Naive thymus-derived CD4-positive, alpha-beta T cell (primary cell): ENCODE data around the gene HMMR. TPM values are rescaled to one million over a fixed set of nuclear protein-coding genes. Genes with fewer than 3 reads are reported as not detected.
A peak's percentile ranks its signal among the peaks of the same experiment; 100 is the strongest.

Experiments
- ATAC-seq: fragments of 150-1000 bp; cut with Tn5 transposase; 2 replicates; pipeline ENCODE4 v1.10.0; 2021; ENCODE audit warnings: mild to moderate bottlenecking, moderate library complexity
- CTCF ChIA-PET: fragments of 350-600 bp; sonication (Branson Sonifier 250); formaldehyde crosslinking; loops from one replicate; lab custom pipeline; 2021; ENCODE audit warnings: antibody characterized with exemption; lab: Charles Lee
- POLR2A ChIA-PET: fragments of 350-600 bp; sonication (Branson Sonifier 250); formaldehyde crosslinking; loops from one replicate; lab custom pipeline; 2021; ENCODE audit warnings: antibody characterized with exemption, inconsistent platforms; lab: Charles Lee
- DNase-seq, 9 donors: peaks; one replicate each; pipeline versions ENCODE4 v3.0.0 to v3.0.0-alpha.2; 2020 to 2022; ENCODE audit warnings: mixed read lengths in 1 of 9
- H3K27ac ChIP-seq: one replicate; pipeline ENCODE4 v1.7.0; 2013; ENCODE audit warnings: mild to moderate bottlenecking, low read depth, low read length, moderate library complexity
- H3K27me3 ChIP-seq, 2 donors: one replicate each; pipeline ENCODE4 v1.7.0; 2013; ENCODE audit warnings: low read length in 2 of 2, mild to moderate bottlenecking in 2 of 2, moderate library complexity in 2 of 2; ENCODE audit not compliant: control insufficient read depth in 2 of 2, insufficient read depth in 2 of 2
- H3K36me3 ChIP-seq, 3 experiments: 1 replicate in 2 of 3; 2 replicates in 1 of 3; pipeline ENCODE4 v1.7.0; 2013; ENCODE audit warnings: low read length in 3 of 3, mild to moderate bottlenecking in 3 of 3, moderate library complexity in 1 of 3; ENCODE audit not compliant: insufficient read depth in 3 of 3, control insufficient read depth in 2 of 3
- H3K4me1 ChIP-seq, 2 donors: one replicate each; pipeline ENCODE4 v1.7.0; 2013; ENCODE audit warnings: low read length in 2 of 2, mild to moderate bottlenecking in 2 of 2, moderate library complexity in 1 of 2; ENCODE audit not compliant: control insufficient read depth in 2 of 2, insufficient read depth in 2 of 2
- H3K4me3 ChIP-seq: 2 replicates; pipeline ENCODE4 v1.7.0; 2013; ENCODE audit warnings: mild to moderate bottlenecking, low read length
- H3K9me3 ChIP-seq, 3 experiments: 1 replicate in 2 of 3; 2 replicates in 1 of 3; pipeline ENCODE4 v1.7.0; 2013; ENCODE audit warnings: low read length in 3 of 3; ENCODE audit not compliant: control insufficient read depth in 2 of 3
- H3K27ac Mint-ChIP-seq, 9 donors: one replicate each; pipeline ENCODE4 v1.8.0; 2020 to 2022; ENCODE audit warnings: mixed read lengths in 9 of 9, mild to moderate bottlenecking in 8 of 9, moderate library complexity in 5 of 9, inconsistent platforms in 2 of 9
- H3K27me3 Mint-ChIP-seq, 5 donors: one replicate each; pipeline ENCODE4 v1.8.0; 2021 to 2022; ENCODE audit warnings: mixed read lengths in 5 of 5, mild to moderate bottlenecking in 1 of 5
- H3K36me3 Mint-ChIP-seq, 5 donors: one replicate each; pipeline ENCODE4 v1.8.0; 2020 to 2022; ENCODE audit warnings: mixed read lengths in 5 of 5, mild to moderate bottlenecking in 3 of 5, inconsistent platforms in 1 of 5
- H3K4me1 Mint-ChIP-seq, 7 donors: one replicate each; pipeline ENCODE4 v1.8.0; 2020 to 2022; ENCODE audit warnings: mixed read lengths in 7 of 7, mild to moderate bottlenecking in 3 of 7, inconsistent platforms in 1 of 7
- H3K4me3 Mint-ChIP-seq, 10 donors: one replicate each; pipeline ENCODE4 v1.8.0; 2020 to 2022; ENCODE audit warnings: mild to moderate bottlenecking in 10 of 10, mixed read lengths in 10 of 10, moderate library complexity in 6 of 10, inconsistent platforms in 2 of 10
- H3K9me3 Mint-ChIP-seq, 11 donors: one replicate each; pipeline ENCODE4 v1.8.0; 2020 to 2022; ENCODE audit warnings: mixed read lengths in 11 of 11, mild to moderate bottlenecking in 4 of 11, inconsistent platforms in 1 of 11, moderate library complexity in 1 of 11
- intact Hi-C, 2 donors: fragments of 100-400 bp; cut with micrococcal nuclease; formaldehyde crosslinking; loops; one replicate each; pipeline ENCODE4 v1.15.1; 2023
- polyA plus RNA-seq, 2 donors: library from polyadenylated mRNA; unstranded; fragments of 300-500 nt; fragmentation: Illumina TruSeq; gene quantifications; one replicate each; pipeline ENCODE4 v1.2.3, GENCODE V29; 2021
- total RNA-seq, 6 experiments: library from RNA in 5 of 6; stranded (reverse) in 5 of 6; gene quantifications; 1 replicate in 5 of 6; 2 replicates in 1 of 6; pipeline ENCODE4 v1.2.3 and lab custom pipeline; 2021 to 2026

The HMMR gene
- total and polyA plus RNA-seq, 7 experiments from 2014 or later, result 0.37 to 34.0 (median 0.55) TPM; not detected in 3

DNA sequence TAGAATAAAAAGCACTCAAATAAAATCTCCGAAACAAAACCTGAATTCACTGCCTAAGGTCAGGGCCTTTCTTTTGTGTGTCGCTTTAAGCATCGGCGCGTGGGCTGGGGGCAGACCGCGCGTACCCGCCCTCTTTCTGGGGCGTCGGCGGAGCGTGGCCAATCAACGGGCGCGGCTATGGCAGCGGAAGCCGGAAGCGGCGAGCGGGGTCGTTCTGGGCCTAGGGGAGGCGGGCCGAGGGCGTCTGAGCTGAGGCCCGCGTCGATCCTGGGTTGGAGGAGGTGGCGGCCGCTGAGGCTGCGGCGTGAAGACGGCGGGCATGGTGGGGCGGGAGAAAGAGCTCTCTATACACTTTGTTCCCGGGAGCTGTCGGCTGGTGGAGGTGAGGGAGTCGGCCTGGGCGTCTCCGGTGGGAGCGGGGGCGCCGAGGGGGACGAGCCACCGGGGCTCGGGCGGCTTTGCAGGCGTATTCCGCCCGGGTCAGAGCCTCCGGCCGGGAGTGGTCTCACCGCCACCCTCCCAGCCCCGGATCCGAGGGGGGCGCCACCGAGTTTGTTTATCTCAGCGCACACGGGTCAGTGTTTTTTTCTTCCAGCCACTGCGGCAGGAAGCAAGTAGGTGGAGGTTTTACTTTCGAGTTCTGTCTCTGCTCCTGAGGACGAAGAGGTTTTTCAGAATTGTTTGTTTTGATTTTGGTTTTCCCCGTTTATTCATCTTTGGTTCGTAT, 45.1 kb downstream of the HMMR start, which contains the start of gene MAT2B:
Gene MAT2B, plus strand, starts transcription at position 252 of the 727 bp plus-strand sequence. Its CDS starts 68 bp downstream, at position 320.
- peaks cover 31 to 37% of the 10 kb centered on the region in 2 donors for H3K4me1 ChIP-seq
- Mint-ChIP-seq H3K9me3 (no peaks in the 10 kb centered on the region), H3K4me3 (peak within 1 kb of the TSS; percentile 84 to 99 (median 98)), H3K27ac (peak within 1 kb of the TSS; percentile 97 to 100 (median 99)), H3K36me3 (peaks cover 0 to 6% (median 4%) of the 10 kb centered on the region in 5 donors), H3K27me3 (peaks cover 0 to 6% (median 0%) of the 10 kb centered on the region in 5 donors), H3K4me1 (peaks cover 29 to 57% (median 48%) of the 10 kb centered on the region in 7 donors)
- DNase-seq, result peak; percentile 93 to 97 (median 95)
- intact Hi-C loops, result loop anchor here (1.0 kb wide), 5 partner anchors 13 to 68 kb away; partner anchors contain the start of genes CCNG1 (in 2 of the 2), HMMR (in 2 of the 2) and NUDCD2 (in 2 of the 2)
- CTCF ChIA-PET, result interaction anchor here (0.7 to 2.1 kb wide), 4 partner anchors 31 to 45 kb away, joined by 4 to 6 read pairs (median 4); partner anchors contain the start of genes HMMR and NUDCD2
- peak within 1 kb of the TSS; percentile 85 for H3K4me3 ChIP-seq
- peak within 1 kb of the TSS; percentile 93 for H3K27ac ChIP-seq
- peak; percentile 95 for ATAC-seq
- POLR2A ChIA-PET, result interaction anchor here (0.8 to 9.6 kb wide), 16 partner anchors 8 to 70 kb away, joined by 3 to 238 read pairs (median 4); partner anchors contain the start of genes CCNG1, HMMR and NUDCD2
- no peaks in the 10 kb centered on the region for H3K27me3 ChIP-seq
- no peaks in the 10 kb centered on the region for H3K36me3 ChIP-seq
- H3K9me3 ChIP-seq, result no peaks in the 10 kb centered on the region

GRCh38 chr5:163506095-163506457, 45.6 kb downstream of the HMMR start:
- peaks cover 34 to 63% (median 54%) of the 10 kb centered on the region in 7 donors for H3K4me1 Mint-ChIP-seq
- H3K27me3 ChIP-seq, result no peaks in the 10 kb centered on the region
- peak overlapping the region; percentile 97 to 100 (median 99) for H3K27ac Mint-ChIP-seq
- ATAC-seq (peak; percentile 10), DNase-seq (peak in 1 of 9 donors; percentile 23)
- CTCF ChIA-PET, result interaction anchor here (0.6 to 2.1 kb wide), 2 partner anchors 33 to 60 kb away, joined by 3 to 6 read pairs; no protein-coding TSS in a partner anchor
- H3K4me1 ChIP-seq, result peaks cover 31 to 37% of the 10 kb centered on the region in 2 donors
- intact Hi-C loops, result loop anchor here in 1 of 2 donors (1.0 kb wide), 2 partner anchors 12 to 58 kb away; no protein-coding TSS in a partner anchor
- peak overlapping the region; percentile 84 to 99 (median 98) for H3K4me3 Mint-ChIP-seq
- H3K36me3 ChIP-seq, result no peaks in the 10 kb centered on the region
- POLR2A ChIA-PET, result interaction anchor here (0.8 to 9.6 kb wide), 16 partner anchors 8 to 71 kb away, joined by 3 to 238 read pairs (median 6); partner anchors contain the start of genes CCNG1, HMMR and NUDCD2
- H3K27ac ChIP-seq, result peak overlapping the region; percentile 93
- peak overlapping the region; percentile 85 for H3K4me3 ChIP-seq
- peaks cover 0 to 6% (median 0%) of the 10 kb centered on the region in 5 donors for H3K27me3 Mint-ChIP-seq
- H3K9me3 Mint-ChIP-seq, result no peaks in the 10 kb centered on the region
- no peaks in the 10 kb centered on the region for H3K9me3 ChIP-seq
- H3K36me3 Mint-ChIP-seq, result peaks cover 0 to 10% (median 4%) of the 10 kb centered on the region in 5 donors

DNA sequence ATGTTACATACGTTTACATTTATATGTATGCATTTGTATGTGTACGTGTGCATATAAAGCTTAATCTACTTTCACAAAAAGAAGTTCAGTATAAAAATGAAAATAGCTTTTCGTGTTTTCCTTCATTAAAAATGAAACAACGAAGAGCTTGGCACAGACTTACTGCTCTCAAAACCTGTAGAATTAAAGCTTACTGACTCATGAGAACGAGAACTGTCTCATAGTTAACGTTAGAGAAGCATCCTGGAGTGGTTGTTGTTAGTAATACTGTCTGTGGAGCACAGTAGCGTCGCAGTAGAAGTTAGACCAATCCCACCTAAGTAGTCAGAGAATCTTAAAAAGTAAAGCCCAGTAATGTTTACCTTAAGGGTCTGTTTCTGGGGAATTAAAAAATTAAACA, 46.3 kb downstream of the HMMR start:
- intact Hi-C loops, result loop anchor here in 1 of 2 donors (1.0 kb wide), 2 partner anchors 12 to 58 kb away; no protein-coding TSS in a partner anchor
- Mint-ChIP-seq H3K36me3 (peaks cover 0 to 11% (median 4%) of the 10 kb centered on the region in 5 donors), H3K27ac (peak overlapping the region; percentile 97 to 100 (median 99)), H3K9me3 (no peaks in the 10 kb centered on the region), H3K4me1 (peaks cover 37 to 65% (median 58%) of the 10 kb centered on the region in 7 donors), H3K27me3 (peaks cover 0 to 6% (median 0%) of the 10 kb centered on the region in 5 donors), H3K4me3 (peak overlapping the region; percentile 84 to 99 (median 98))
- peak overlapping the region; percentile 93 for H3K27ac ChIP-seq
- H3K9me3 ChIP-seq, result no peaks in the 10 kb centered on the region
- H3K4me1 ChIP-seq, result peaks cover 33 to 39% of the 10 kb centered on the region in 2 donors
- H3K27me3 ChIP-seq, result no peaks in the 10 kb centered on the region
- H3K36me3 ChIP-seq, result peaks cover 0 to under 1% (median 0%) of the 10 kb centered on the region in 3 experiments
- DNase-seq (peak in 3 of 9 donors; percentile 11 to 29 (median 23)), ATAC-seq (no peak)
- CTCF ChIA-PET, result interaction anchor here (0.6 to 1.7 kb wide), 2 partner anchors 52 to 60 kb away, joined by 3 to 4 read pairs; no protein-coding TSS in a partner anchor
- peak overlapping the region; percentile 85 for H3K4me3 ChIP-seq
- POLR2A ChIA-PET, result interaction anchor here (0.9 to 9.6 kb wide), 6 partner anchors 15 to 69 kb away, joined by 3 to 238 read pairs (median 10); partner anchors contain the start of genes CCNG1, HMMR and NUDCD2

GRCh38 chr5:163508753-163509152, 48.3 kb downstream of the HMMR start:
- H3K4me3 Mint-ChIP-seq, result peak overlapping the region; percentile 79 to 99 (median 98)
- H3K4me1 Mint-ChIP-seq, result peaks cover 40 to 69% (median 68%) of the 10 kb centered on the region in 7 donors
- H3K36me3 Mint-ChIP-seq, result peaks cover 0 to 19% (median 9%) of the 10 kb centered on the region in 5 donors
- Histone ChIP-seq H3K4me1 (peaks cover 47% of the 10 kb centered on the region in 2 donors), H3K27ac (peak overlapping the region; percentile 93), H3K4me3 (peak overlapping the region; percentile 46), H3K9me3 (no peaks in the 10 kb centered on the region), H3K36me3 (peaks cover 3 to 21% (median 5%) of the 10 kb centered on the region in 3 experiments), H3K27me3 (no peaks in the 10 kb centered on the region)
- intact Hi-C loops, result no loop called here
- DNase-seq (peak in 1 of 9 donors; percentile 5), ATAC-seq (no peak)
- no peaks in the 10 kb centered on the region for H3K9me3 Mint-ChIP-seq
- CTCF ChIA-PET, result interaction anchor here (1.0 kb wide), 1 partner anchor 35 kb away, joined by 5 read pairs; no protein-coding TSS in a partner anchor
- POLR2A ChIA-PET, result interaction anchor here (0.6 to 9.6 kb wide), 4 partner anchors 50 to 77 kb away, joined by 4 to 238 read pairs (median 5); partner anchors contain the start of genes CCNG1, HMMR and NUDCD2
- H3K27me3 Mint-ChIP-seq, result peaks cover 0 to 6% (median 0%) of the 10 kb centered on the region in 5 donors
- H3K27ac Mint-ChIP-seq, result peak overlapping the region; percentile 76 to 100 (median 99)

- DNase-seq, result peak in 2 of 9 donors; percentile 8 to 19
- peaks cover 4 to 26% (median 8%) of the 10 kb centered on the region in 3 experiments for H3K36me3 ChIP-seq
- no peaks in the 10 kb centered on the region for H3K9me3 Mint-ChIP-seq
- H3K27me3 ChIP-seq, result no peaks in the 10 kb centered on the region
- ChIA-PET POLR2A (interaction anchor here (0.8 to 9.6 kb wide), 4 partner anchors 31 to 78 kb away, joined by 3 to 238 read pairs (median 5); partner anchors contain the start of genes CCNG1, HMMR and NUDCD2), CTCF (no interaction called here)
- ATAC-seq, result no peak
- H3K4me3 Mint-ChIP-seq, result peak overlapping the region; percentile 79 to 99 (median 98)
- intact Hi-C loops, result no loop called here
- peaks cover 47% of the 10 kb centered on the region in 2 donors for H3K4me1 ChIP-seq
- H3K27ac ChIP-seq, result peak overlapping the region; percentile 93
- H3K4me3 ChIP-seq, result peak overlapping the region; percentile 46
- H3K27me3 Mint-ChIP-seq, result peaks cover 0 to 6% (median 0%) of the 10 kb centered on the region in 5 donors
- peak overlapping the region; percentile 76 to 100 (median 99) for H3K27ac Mint-ChIP-seq
- no peaks in the 10 kb centered on the region for H3K9me3 ChIP-seq
- peaks cover 0 to 19% (median 9%) of the 10 kb centered on the region in 5 donors for H3K36me3 Mint-ChIP-seq
- peaks cover 40 to 75% (median 63%) of the 10 kb centered on the region in 7 donors for H3K4me1 Mint-ChIP-seq
Measured at GRCh38 chr5:163509291-163509951, 49.0 kb downstream of the HMMR start.
